Mucosa of rectum (tissue), 2 donors: Measurements from ENCODE around the gene IMPG2.

ENCODE experiments used
- H3K27ac ChIP-seq, 2 donors: one replicate each; pipeline ENCODE4 v1.7.0; 2013; ENCODE audit warnings: inconsistent platforms in 2 of 2, low read depth in 2 of 2, low read length in 2 of 2
- H3K27me3 ChIP-seq, 2 donors: one replicate each; pipeline ENCODE4 v1.7.0; 2013; ENCODE audit warnings: low read length in 2 of 2; ENCODE audit not compliant: control insufficient read depth in 2 of 2, insufficient read depth in 2 of 2
- H3K36me3 ChIP-seq, 2 donors: one replicate each; pipeline ENCODE4 v1.7.0; 2013; ENCODE audit warnings: low read length in 2 of 2; ENCODE audit not compliant: control insufficient read depth in 2 of 2, insufficient read depth in 2 of 2
- H3K4me1 ChIP-seq, 2 donors: one replicate each; pipeline ENCODE4 v1.7.0; 2013; ENCODE audit warnings: low read length in 2 of 2, mild to moderate bottlenecking in 1 of 2; ENCODE audit not compliant: control insufficient read depth in 2 of 2, insufficient read depth in 2 of 2
- H3K4me3 ChIP-seq, 2 donors: one replicate each; pipeline ENCODE4 v1.7.0; 2013; ENCODE audit warnings: low read length in 2 of 2
- H3K9ac ChIP-seq, 2 donors: one replicate each; pipeline ENCODE4 v1.7.0; 2013; ENCODE audit warnings: low read length in 2 of 2, low read depth in 1 of 2, mild to moderate bottlenecking in 1 of 2
- H3K9me3 ChIP-seq, 2 donors: one replicate each; pipeline ENCODE4 v1.7.0; 2013; ENCODE audit warnings: low read length in 2 of 2; ENCODE audit not compliant: control insufficient read depth in 2 of 2
- donor health status: healthy.
- donor health status: Normal muscosa, but diverticular disease.

IMPG2 gene

DNA sequence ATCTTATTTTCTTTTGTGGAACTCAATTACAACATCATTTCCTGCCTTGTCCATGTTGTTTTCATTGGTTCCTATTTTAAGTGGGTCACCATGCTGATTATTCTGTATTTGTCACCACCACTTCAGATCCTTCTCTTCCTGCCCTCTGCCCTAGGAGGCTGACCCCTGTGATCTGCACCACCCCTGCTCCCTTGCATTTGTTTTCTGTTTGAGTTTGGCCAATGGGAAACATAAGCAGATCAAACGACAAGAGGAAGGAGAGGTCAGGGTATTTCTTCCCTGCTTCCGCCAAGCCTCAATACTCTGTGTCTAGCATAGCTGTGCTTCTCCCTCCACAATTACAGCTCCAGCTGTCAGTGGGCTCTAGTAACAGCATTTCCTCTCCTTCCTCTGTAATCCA, 71.6 kb downstream of the IMPG2 start:
- Histone ChIP-seq H3K27ac (no peak overlapping the region), H3K4me3 (no peak overlapping the region), H3K4me1 (no peaks in the 10 kb centered on the region), H3K9me3 (no peaks in the 10 kb centered on the region), H3K9ac (no peak overlapping the region), H3K27me3 (no peaks in the 10 kb centered on the region), H3K36me3 (no peaks in the 10 kb centered on the region)

DNA sequence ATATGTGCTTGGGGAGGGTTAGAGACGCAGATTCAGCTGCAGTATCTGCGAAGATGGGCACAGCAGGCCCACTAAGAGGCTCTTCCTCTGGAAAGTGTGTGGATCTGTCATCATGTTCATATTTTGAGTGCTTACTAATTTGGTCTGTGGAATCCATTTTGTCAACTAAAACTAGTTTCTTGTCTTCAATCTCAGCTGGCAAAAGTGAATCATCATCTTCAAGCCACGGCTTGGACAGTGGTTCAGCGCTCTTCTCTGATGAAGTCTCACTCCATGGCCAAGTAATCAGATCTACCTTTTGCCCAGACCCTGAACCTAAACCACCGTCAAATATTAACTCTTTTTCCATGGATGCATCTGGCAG, 76.2 kb downstream of the IMPG2 start:
- H3K4me1 ChIP-seq, result no peaks in the 10 kb centered on the region
- no peak overlapping the region for H3K27ac ChIP-seq
- H3K9ac ChIP-seq, result no peak overlapping the region
- H3K27me3 ChIP-seq, result no peaks in the 10 kb centered on the region
- H3K4me3 ChIP-seq, result no peak overlapping the region
- H3K9me3 ChIP-seq, result no peaks in the 10 kb centered on the region
- H3K36me3 ChIP-seq, result no peaks in the 10 kb centered on the region

DNA sequence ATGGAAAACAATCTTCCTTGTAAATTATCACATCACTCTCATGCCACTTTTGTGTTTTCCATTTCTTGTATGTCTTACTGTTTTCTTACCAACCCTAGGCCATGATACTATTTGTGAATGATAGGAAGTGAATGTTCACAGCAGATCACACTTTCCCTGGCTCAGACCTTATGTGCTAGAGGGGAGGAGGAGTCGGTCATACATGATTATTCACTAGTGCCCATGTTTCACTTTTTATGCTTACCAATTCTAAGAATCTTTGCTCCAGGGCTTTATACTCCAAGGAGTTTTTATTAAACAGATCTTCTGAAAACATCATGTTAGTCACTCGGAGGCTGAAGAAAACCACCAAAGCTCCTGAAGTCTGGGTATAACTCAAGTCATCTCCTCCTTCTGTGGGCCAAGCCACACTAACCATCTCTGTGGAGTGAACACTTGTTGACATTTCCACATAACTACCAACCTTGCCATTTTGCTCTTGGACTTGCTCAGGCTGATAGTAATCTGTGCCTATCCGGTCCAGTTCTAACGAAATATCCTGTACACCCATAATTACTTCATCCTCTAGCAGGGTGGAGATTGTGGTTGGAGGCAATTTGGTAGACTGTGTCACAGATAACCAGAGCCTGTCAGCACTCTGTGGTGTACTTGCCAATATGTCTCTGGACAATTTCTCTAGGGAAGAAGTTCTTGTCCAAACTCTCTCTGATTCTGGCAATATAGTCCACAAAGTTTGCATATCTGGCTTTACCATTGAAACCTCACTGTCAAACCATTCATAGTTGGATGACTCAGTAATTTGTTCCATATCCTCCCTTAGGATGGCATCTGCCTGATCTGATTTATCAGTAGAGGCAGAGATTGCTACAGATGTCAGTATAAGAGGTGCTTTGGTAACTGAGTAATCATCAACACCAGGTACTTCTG, 76.8 kb downstream of the IMPG2 start:
- Histone ChIP-seq H3K9ac (no peak overlapping the region), H3K36me3 (no peaks in the 10 kb centered on the region), H3K27me3 (no peaks in the 10 kb centered on the region), H3K4me1 (no peaks in the 10 kb centered on the region), H3K9me3 (no peaks in the 10 kb centered on the region), H3K4me3 (no peak overlapping the region), H3K27ac (no peak overlapping the region)

DNA sequence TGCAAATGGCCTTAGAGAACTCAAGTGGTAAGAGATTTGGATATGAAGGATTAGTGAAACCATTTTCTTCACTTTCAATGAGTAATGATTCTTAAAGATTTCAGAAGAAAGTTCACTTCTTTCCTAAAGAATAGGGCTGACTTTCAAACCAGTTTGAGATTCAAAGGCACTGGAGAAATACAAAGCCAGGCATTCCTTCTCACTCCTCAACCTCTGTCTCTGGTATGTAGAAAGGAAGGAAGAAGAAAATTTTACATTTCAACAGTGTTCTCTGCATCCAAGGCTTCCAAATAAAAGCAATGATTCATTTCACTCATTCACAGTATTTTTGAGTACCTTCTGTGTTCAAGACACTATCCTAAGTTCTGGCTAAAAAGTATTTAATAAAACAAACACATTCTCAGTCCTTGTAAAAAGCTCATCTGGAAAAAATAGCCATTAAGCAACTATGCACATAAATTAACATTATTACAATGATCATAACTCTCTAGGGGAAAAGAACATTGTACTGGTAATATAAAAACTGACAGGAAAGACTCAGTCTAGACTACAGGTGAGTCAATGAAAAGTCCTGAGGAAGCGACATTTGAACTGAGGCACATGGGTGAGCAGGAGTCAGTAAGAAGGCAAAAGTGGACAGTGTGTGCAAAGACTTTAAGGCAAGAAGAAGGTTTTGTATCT, 79.5 kb downstream of the IMPG2 start:
- Histone ChIP-seq H3K36me3 (no peaks in the 10 kb centered on the region), H3K4me1 (no peaks in the 10 kb centered on the region)

DNA sequence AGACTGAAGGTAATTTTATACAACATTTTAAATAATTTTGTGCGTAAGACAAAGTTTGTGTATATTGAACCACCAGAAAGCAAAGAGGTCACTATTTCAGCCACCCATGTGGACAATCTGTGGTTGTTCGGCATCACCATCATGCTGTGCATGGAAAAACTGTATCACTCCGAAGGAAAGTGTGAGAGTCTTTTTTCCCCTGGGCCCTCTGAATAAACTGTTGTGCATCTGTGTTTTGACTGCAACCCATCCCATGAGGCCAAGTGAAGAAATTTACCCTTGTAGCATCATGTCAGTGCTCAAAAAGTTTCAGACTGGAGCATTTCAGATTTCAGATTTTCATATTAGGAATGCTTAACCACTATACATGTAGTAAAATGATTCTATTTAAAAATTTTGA, 85.3 kb downstream of the IMPG2 start:
- Histone ChIP-seq H3K4me1 (no peaks in the 10 kb centered on the region), H3K27me3 (no peaks in the 10 kb centered on the region), H3K9ac (no peak overlapping the region), H3K9me3 (no peaks in the 10 kb centered on the region), H3K27ac (no peak overlapping the region), H3K4me3 (no peak overlapping the region), H3K36me3 (no peaks in the 10 kb centered on the region)

More for the DNA sequence above, 79.5 kb downstream of the IMPG2 start:
- Histone ChIP-seq H3K4me3 (no peak overlapping the region), H3K9ac (no peak overlapping the region), H3K27me3 (no peaks in the 10 kb centered on the region), H3K27ac (no peak overlapping the region), H3K9me3 (no peaks in the 10 kb centered on the region)

DNA sequence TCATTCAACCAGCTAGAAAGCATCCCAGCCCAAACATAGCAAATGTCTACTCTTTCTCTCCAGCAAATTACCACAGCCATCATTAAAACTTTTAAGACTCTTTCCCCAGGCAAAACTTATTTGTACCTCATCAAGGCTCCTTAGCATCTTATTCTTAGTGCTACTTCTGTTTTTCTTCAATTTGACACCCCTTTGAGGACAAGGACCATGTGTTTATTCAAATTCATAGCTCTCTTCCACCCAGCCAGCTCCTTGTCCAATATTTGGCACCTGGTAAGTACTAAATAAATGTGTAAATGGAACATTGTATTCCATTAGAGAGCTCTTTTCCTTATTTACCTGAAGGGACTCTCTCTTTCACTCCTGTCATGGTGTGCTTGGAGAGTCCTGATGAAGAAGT, 89.8 kb downstream of the IMPG2 start:
- H3K4me3 ChIP-seq, result no peak overlapping the region
- H3K27ac ChIP-seq, result no peak overlapping the region
- no peaks in the 10 kb centered on the region for H3K36me3 ChIP-seq
- H3K27me3 ChIP-seq, result no peaks in the 10 kb centered on the region
- H3K9me3 ChIP-seq, result no peaks in the 10 kb centered on the region
- no peaks in the 10 kb centered on the region for H3K4me1 ChIP-seq
- no peak overlapping the region for H3K9ac ChIP-seq

DNA sequence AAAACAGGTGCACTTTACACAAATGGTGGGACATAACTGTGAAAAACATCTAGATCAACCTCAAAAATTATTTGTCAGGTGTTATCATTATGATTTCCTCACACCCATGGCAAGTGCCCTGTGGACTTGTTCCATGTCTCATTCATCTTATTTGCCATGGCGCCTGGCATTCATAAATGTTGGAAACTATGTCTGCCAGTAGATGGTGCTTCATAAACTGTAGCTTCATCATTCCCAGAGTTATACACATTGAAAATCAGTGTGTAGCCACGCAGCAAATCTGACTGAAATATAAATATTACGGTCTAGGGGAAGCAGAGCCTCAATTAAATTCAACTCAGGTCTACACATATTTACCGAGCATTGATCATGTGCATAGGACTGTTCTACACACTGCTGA, 90.7 kb downstream of the IMPG2 start:
- Histone ChIP-seq H3K4me1 (no peaks in the 10 kb centered on the region), H3K36me3 (no peaks in the 10 kb centered on the region), H3K9me3 (no peaks in the 10 kb centered on the region), H3K27me3 (no peaks in the 10 kb centered on the region), H3K9ac (no peak overlapping the region), H3K4me3 (no peak overlapping the region), H3K27ac (no peak overlapping the region)

DNA sequence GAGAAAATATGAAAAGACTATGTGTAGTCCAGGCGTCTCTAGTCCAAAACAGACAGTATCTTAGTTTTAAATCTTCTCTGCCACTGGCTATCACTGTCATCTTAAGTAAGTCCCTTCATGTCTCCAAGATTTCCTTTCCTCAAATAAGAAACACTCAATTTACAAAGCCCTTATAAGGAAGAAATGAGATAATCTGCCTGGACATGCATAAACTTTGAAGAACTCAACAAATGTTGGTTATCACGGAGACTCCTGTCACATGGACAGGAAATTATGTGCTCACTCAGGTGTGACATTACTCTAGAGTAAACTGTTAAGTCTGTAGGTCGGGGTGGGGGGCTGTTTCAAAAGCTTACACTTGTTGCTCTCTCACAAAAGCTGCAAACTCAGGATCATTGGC, 91.9 kb downstream of the IMPG2 start:
- Histone ChIP-seq H3K4me1 (no peaks in the 10 kb centered on the region), H3K9ac (no peak overlapping the region), H3K4me3 (no peak overlapping the region), H3K27me3 (no peaks in the 10 kb centered on the region), H3K9me3 (no peaks in the 10 kb centered on the region), H3K36me3 (no peaks in the 10 kb centered on the region), H3K27ac (no peak overlapping the region)

DNA sequence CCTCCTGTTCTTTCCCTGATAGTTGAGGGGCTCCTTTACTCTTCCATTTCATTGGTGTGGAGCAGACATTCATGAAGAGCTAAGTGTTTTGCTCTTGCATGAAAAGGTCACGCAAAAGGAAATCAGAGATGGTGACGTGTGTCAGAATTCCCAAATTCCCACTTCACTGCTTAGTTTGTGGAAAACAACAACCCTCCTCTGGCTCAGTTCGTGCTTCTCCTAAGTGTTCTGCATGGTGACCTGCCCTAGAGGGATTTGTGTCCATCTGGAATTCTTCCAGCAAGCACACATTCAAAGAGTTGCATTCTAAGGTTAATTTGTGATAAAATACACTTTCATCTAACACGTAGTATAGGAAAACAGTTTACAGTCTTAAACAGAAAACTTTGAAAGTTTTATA, 95.6 kb downstream of the IMPG2 start:
- H3K4me3 ChIP-seq, result no peak overlapping the region
- H3K9ac ChIP-seq, result no peak overlapping the region
- H3K27me3 ChIP-seq, result no peaks in the 10 kb centered on the region
- no peaks in the 10 kb centered on the region for H3K4me1 ChIP-seq
- no peaks in the 10 kb centered on the region for H3K9me3 ChIP-seq
- no peaks in the 10 kb centered on the region for H3K36me3 ChIP-seq
- no peak overlapping the region for H3K27ac ChIP-seq

DNA sequence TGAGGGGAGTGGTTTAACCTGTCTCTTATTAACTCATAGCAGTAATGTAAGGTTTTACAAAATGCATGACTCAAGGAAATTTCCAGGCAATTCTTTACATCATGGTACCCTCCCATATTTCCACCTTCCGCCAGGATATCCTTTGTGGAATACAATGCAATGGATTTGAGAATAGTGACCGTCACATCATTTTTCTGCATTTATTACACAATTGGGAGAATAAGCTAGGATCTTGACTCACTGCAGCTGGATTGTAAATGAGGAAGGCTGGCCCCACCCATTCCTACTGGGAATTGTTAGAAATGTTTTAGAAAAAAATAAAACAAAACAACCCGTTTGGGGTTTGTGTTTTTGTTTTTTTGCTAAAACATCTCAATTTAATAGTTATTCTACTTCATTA, 97.4 kb downstream of the IMPG2 start:
- Histone ChIP-seq H3K4me3 (no peak overlapping the region), H3K27ac (no peak overlapping the region), H3K27me3 (no peaks in the 10 kb centered on the region), H3K9me3 (no peaks in the 10 kb centered on the region), H3K9ac (no peak overlapping the region), H3K4me1 (no peaks in the 10 kb centered on the region), H3K36me3 (no peaks in the 10 kb centered on the region)
